NT2/D1 (cell line): ENCODE data around the gene IGLL5.

ENCODE experiments used
- DNase-seq: peaks from one replicate; pipeline ENCODE4 v3.0.0-alpha.2; 2011; ENCODE audit warnings: low read depth, low spot score
- H3K27me3 ChIP-seq: 2 replicates; pipeline ENCODE4 v1.6.0; 2011; ENCODE audit warnings: mild to moderate bottlenecking; ENCODE audit not compliant: insufficient read length, insufficient read depth
- H3K36me3 ChIP-seq: 2 replicates; pipeline ENCODE4 v1.6.1; 2011; ENCODE audit warnings: mild to moderate bottlenecking, low read length, mixed read lengths; ENCODE audit not compliant: insufficient read depth, insufficient read length
- H3K4me1 ChIP-seq: 2 replicates; pipeline ENCODE4 v1.5.1; 2011; ENCODE audit not compliant: insufficient read depth, insufficient read length
- H3K4me3 ChIP-seq: 2 replicates; pipeline ENCODE4 v1.5.1; 2011; ENCODE audit warnings: low read depth; ENCODE audit not compliant: insufficient read length
- H3K9ac ChIP-seq: 2 replicates; pipeline ENCODE4 v1.6.0; 2011; ENCODE audit warnings: low read depth; ENCODE audit not compliant: insufficient read length
- H3K9me3 ChIP-seq: 2 replicates; pipeline ENCODE4 v1.5.1; 2011; ENCODE audit warnings: mild to moderate bottlenecking, low read length; ENCODE audit not compliant: insufficient read depth
- SUZ12 ChIP-seq: IDR thresholded peaks from 2 replicates; pipeline ENCODE4 v1.6.1; 2011; ENCODE audit not compliant: insufficient read length, insufficient read depth; ENCODE audit errors: extremely low read depth
- YY1 ChIP-seq: IDR thresholded peaks from 2 replicates; pipeline ENCODE4 v1.6.1; 2011; ENCODE audit not compliant: insufficient read length, insufficient read depth
- ZNF274 ChIP-seq: IDR thresholded peaks from 2 replicates; pipeline ENCODE4 v1.6.1; 2011; ENCODE audit warnings: mild to moderate bottlenecking, low read depth, low read length

Gene IGLL5

DNA sequence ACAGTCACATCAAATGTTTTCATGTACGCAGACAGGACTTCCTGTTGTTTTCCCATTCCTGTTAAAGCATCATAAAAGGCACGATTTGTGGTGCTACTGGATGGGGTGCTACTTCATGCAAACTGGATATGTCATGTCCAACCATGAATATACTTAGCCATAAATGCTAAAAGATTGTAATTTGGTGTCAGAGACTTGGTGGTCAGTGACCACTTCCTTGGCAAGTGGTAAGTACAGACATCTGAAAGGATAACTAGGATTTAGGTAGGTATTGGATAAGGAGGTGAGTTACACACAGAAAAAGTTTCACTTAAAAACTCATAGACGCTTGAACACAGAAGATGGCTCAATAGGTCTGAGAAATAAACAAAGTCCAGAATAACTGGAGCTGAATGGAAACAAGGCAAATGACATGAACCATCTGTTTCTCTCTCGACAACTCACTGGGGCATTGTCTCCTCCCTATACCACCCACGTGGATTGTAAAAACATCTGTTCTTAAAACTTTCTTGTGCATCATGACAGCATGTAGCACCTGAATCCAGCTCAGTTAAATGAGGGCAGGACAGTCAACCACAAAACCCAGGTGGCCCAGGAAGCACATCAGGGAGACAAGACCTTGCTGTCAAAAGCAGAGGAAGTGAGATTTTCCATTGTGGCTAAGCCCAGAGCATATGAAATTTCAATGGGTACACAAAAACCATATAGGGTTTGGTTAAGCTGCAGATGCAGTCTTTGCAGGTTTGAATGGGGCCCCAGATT is 22.1 kb upstream of the IGLL5 start:
- TF ChIP-seq YY1 (no peak), ZNF274 (no peak), SUZ12 (no peak)
- Histone ChIP-seq H3K9ac (no peak overlapping the region), H3K36me3 (no peaks in the 10 kb centered on the region)

DNA sequence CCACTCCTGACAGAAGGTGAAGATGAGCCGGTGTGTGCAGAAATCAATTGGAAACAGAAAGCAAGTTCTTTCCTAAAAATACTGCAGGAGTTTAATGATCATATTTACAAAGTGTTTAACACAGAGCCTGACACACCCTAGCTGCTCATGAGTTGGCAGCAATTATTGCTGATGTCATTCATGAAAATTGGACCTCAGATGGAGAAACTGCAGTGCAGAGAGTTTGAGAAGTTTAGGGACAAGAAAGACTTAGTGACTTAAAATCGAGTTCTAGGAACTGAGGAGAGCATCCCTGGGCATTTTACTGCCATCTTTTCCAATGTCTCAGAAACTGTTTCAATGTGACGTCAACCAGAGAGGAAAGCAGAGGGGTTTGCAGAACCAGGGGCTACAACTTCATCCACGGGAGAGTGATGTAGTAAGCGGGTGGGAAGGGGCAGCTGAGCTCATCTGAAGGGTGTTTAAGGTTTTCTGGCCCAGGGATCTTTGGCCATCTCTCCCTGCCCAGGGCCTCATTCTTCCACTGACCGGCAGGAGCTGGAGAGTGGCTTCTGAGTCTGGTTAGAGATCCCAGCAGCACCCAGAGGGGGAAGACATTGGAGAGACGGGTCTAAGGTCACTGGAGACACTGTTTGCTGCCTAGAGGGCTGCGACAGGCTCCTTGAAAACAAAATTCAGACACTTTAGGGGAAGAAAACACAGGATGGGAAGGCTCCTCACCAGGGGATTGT is 21.1 kb upstream of the IGLL5 start:
- Histone ChIP-seq H3K4me1 (no peaks in the 10 kb centered on the region), H3K4me3 (no peak overlapping the region), H3K9me3 (no peaks in the 10 kb centered on the region), H3K27me3 (peaks cover 100% of the 10 kb centered on the region), H3K36me3 (no peaks in the 10 kb centered on the region), H3K9ac (no peak overlapping the region)
- TF ChIP-seq YY1 (no peak), ZNF274 (no peak)
- no peak for DNase-seq

More for the DNA sequence above, 22.1 kb upstream of the IGLL5 start:
- DNase-seq = no peak
- Histone ChIP-seq H3K9me3 (no peaks in the 10 kb centered on the region), H3K27me3 (peaks cover 100% of the 10 kb centered on the region), H3K4me3 (no peak overlapping the region), H3K4me1 (no peaks in the 10 kb centered on the region)

DNA sequence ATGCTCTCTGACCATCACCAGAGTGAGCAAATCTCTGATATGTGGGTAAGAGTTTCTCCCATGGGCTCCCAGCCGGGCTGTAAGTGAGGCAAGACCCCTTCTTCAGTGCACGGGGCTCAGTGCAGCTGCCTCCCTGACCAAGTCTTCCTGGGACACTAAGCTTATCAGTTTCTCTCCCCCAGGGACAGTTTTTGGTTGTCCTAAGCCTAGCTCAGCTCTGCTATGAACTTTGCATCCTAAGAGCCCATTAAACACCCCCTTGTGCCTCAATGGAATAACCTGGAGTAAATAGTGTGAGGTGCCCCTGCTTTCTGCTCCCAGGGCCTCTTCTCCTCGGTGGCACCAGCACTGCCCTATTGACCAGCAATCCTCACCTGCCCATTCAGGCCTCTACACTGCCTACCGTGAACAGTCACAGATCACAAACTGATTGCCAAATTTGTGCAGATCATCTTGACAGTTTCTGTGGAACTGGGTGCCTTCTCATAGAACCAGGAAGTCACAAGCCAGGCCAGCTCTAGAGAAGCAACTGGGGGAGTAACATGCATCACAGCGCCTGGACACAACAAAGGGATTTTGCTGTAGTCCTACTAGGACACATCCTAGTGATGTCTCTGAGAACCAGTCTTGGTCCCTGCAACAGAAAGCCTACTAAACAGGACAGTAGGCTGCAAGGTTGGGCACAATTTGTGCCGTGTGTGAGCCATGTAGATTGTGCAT is 19.5 kb upstream of the IGLL5 start:
- peaks cover 100% of the 10 kb centered on the region for H3K27me3 ChIP-seq

DNA sequence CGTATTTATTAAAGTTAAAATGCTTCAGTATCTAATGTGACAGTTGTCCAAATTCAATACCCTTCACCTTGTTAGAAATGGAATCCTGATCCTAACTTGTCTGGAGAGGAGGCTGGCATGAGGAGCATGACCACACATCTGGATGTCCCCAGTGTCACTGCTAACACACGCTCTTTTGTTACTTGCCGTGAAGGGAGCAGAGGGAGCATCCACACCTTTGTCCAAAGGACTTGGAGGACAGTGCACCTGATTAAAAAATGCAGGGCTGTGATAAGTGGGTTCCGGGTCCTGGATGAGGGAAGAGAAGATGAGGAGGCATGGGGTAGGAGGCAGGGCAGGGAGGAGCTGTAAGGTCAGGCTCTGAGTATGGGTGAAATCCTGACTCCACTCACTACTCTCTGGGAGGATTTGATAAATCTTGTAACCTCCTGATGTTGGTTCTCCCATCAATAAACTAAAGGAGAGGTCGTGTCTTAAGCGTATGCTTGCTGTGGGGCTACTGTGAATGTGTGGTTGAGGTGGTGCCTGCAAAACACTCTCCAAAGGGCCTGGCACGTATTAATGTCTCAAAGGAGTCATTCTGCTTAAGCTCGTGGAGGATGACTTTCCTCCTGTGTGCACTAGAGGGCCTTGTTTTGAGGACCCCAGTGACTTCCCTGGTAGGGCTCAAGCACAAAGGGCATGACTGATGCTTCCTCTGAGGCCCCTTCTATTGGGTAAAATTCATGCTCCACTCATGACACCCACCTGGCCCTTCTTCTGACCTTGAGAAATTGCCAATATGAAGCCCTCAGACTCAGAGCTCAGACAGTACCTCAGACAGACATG is 16.8 kb upstream of the IGLL5 start:
- Histone ChIP-seq H3K9ac (no peak overlapping the region), H3K9me3 (peaks cover 11% of the 10 kb centered on the region; the same call in 1 of the 2 replicates), H3K4me3 (no peak overlapping the region), H3K4me1 (no peaks in the 10 kb centered on the region), H3K36me3 (no peaks in the 10 kb centered on the region), H3K27me3 (peaks cover 99% of the 10 kb centered on the region)
- no peak for DNase-seq
- TF ChIP-seq YY1 = no peak
- no peak for TF ChIP-seq SUZ12

More for the DNA sequence above, 19.5 kb upstream of the IGLL5 start:
- Histone ChIP-seq H3K9ac (no peak overlapping the region), H3K9me3 (no peaks in the 10 kb centered on the region), H3K4me3 (no peak overlapping the region), H3K4me1 (no peaks in the 10 kb centered on the region), H3K36me3 (no peaks in the 10 kb centered on the region)
- no peak for TF ChIP-seq SUZ12
- no peak for TF ChIP-seq YY1
- TF ChIP-seq ZNF274 = no peak
- DNase-seq = no peak

DNA sequence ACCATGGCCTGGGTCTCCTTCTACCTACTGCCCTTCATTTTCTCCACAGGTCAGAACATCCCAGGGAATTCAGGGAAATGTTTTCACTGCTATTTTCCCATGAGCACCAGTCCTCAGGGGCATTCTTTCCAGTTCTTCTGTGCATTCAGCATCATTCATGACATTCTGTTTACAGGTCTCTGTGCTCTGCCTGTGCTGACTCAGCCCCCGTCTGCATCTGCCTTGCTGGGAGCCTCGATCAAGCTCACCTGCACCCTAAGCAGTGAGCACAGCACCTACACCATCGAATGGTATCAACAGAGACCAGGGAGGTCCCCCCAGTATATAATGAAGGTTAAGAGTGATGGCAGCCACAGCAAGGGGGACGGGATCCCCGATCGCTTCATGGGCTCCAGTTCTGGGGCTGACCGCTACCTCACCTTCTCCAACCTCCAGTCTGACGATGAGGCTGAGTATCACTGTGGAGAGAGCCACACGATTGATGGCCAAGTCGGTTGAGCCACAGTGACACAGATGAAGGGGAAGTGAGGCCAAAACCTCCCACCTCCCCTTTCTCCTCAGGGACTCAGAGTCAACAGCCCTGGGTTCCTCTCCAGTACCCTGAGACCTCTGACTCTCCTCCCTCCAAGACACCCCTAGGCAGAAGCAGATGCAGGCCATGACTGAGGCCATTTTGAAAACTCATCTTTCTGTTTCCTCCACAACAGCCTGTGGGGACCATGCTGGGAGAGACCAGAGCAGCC is 15.9 kb upstream of the IGLL5 start:
- H3K4me1 ChIP-seq = no peaks in the 10 kb centered on the region

DNA sequence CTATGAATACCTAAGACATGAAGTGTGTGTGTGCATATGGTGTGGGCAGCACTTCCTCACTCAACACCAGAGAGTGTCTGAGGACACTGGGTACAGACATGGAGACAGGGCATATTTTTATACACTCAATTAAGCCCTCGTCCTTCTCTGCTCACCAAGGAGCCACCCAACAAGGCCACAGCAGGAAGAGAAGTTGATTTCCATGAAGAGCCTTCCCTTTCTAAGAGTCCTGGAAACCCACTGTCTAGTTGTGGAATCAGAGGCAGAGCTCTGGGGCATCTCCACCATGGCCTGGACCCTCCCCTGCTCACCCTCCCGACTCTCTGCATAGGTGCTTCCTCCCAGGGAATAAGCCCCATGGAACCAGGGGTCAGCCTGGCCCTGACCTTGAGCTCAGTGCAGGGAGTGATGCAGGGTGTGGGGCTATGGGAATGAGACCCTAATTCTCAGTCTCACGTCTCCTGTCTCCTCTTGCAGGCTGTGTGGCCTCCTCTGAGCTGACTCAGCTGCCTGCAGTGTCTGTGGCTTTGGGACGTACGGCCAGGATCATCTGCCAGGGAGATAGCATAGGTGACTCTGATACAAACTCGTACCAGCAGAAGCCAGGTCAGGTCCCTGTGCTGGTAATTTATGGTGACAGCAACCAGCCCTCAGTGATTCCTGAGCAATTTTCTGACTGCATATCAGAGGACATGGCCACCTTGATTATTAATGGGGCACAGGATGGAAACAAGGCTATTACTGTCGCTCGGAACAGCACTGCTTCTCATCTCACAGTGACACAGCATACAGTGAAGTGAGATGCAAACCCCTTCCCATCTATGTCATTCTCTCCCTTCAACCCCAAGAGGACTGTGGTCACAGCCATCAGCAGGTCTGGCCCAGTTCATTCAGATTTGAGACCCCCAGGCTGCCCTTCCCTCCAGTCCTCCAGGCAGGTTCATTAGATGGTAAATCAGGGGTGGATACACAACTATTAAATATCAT is 14.6 kb upstream of the IGLL5 start:
- Histone ChIP-seq H3K4me1 (no peaks in the 10 kb centered on the region), H3K9me3 (peaks cover 11% of the 10 kb centered on the region; the same call in 1 of the 2 replicates), H3K27me3 (peaks cover 84% of the 10 kb centered on the region), H3K9ac (no peak overlapping the region), H3K36me3 (no peaks in the 10 kb centered on the region), H3K4me3 (no peak overlapping the region)
- no peak for DNase-seq
- TF ChIP-seq ZNF274 (no peak), SUZ12 (no peak), YY1 (no peak)

More for the DNA sequence above, 15.9 kb upstream of the IGLL5 start:
- Histone ChIP-seq H3K9ac (no peak overlapping the region), H3K9me3 (peaks cover 11% of the 10 kb centered on the region; the same call in 1 of the 2 replicates), H3K27me3 (peaks cover 92% of the 10 kb centered on the region), H3K36me3 (no peaks in the 10 kb centered on the region), H3K4me3 (no peak overlapping the region)
- DNase-seq = no peak
- TF ChIP-seq YY1 (no peak), SUZ12 (no peak), ZNF274 (no peak)
